Measurements from ENCODE around the gene RBBP8NL.

Gene RBBP8NL

DNA sequence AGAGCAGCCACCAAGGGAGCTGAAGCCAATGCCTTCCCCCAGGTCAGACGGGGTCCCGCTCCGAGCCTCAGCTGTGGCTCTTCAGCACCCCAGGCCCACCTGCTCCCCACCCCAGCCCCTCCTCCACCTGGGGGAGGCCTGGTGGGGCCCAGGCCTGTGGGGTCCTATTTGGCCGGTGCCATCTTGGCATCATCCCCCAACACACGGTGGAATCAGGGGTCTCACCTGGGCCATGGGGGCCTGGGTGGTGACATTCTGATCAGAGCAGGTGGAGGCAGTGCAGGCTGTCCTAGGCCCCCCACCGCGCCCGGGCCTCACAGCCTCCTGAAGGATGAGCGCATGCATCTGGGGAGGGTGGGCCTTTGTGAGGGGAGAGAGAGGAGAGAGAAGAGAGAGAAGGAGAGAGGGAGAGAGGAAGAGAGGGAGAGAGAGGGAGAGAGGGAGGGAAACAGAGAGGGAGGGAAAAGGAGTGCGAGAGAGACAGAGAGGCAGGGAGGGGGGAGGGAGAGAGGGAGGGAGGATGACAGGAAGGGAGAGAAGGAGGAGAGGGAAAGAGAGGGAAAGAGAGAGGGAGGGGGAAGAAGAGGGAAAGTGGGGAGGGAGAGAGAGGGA, 23.9 kb upstream of the RBBP8NL start:
- TF ChIP-seq, protein P1, sequence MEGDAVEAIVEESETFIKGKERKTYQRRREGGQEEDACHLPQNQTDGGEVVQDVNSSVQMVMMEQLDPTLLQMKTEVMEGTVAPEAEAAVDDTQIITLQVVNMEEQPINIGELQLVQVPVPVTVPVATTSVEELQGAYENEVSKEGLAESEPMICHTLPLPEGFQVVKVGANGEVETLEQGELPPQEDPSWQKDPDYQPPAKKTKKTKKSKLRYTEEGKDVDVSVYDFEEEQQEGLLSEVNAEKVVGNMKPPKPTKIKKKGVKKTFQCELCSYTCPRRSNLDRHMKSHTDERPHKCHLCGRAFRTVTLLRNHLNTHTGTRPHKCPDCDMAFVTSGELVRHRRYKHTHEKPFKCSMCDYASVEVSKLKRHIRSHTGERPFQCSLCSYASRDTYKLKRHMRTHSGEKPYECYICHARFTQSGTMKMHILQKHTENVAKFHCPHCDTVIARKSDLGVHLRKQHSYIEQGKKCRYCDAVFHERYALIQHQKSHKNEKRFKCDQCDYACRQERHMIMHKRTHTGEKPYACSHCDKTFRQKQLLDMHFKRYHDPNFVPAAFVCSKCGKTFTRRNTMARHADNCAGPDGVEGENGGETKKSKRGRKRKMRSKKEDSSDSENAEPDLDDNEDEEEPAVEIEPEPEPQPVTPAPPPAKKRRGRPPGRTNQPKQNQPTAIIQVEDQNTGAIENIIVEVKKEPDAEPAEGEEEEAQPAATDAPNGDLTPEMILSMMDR (IDR thresholded peaks at IDR 0.05), result no peak
- no peaks in the 10 kb centered on the region for H3K9me3 ChIP-seq
- peaks cover 0 to 92% of the 10 kb centered on the region in 2 donors for H3K27me3 ChIP-seq
- no peaks in the 10 kb centered on the region for H3K4me1 ChIP-seq
- no peak overlapping the region for H3K27ac ChIP-seq
- H3K4me3 ChIP-seq, result no peak overlapping the region
- intact Hi-C loops (cut with DNase I; ENCODE audit: low total_unique reads), result no loop called here
- no peaks in the 10 kb centered on the region for H3K36me3 ChIP-seq
- no peak for DNase-seq

GRCh38 chr20:62449951-62450691, 22.8 kb upstream of the RBBP8NL start:
- Histone ChIP-seq H3K27ac (no peak overlapping the region), H3K4me3 (no peak overlapping the region), H3K9me3 (no peaks in the 10 kb centered on the region), H3K36me3 (no peaks in the 10 kb centered on the region), H3K4me1 (no peaks in the 10 kb centered on the region), H3K27me3 (peaks cover 0 to 92% of the 10 kb centered on the region in 2 donors)
- intact Hi-C loops (cut with DNase I; ENCODE audit: low total_unique reads), result no loop called here
- no peak for DNase-seq
- TF ChIP-seq, protein P1 (IDR thresholded peaks at IDR 0.05), result no peak

GRCh38 chr20:62448788-62449187, 21.4 kb upstream of the RBBP8NL start:
- TF ChIP-seq, protein P1 (IDR thresholded peaks at IDR 0.05), result no peak
- peaks cover 0 to 91% of the 10 kb centered on the region in 2 donors for H3K27me3 ChIP-seq
- H3K27ac ChIP-seq, result no peak overlapping the region

GRCh38 chr20:62448038-62448437, 20.7 kb upstream of the RBBP8NL start:
- no peak for DNase-seq
- TF ChIP-seq, protein P1 (IDR thresholded peaks at IDR 0.05), result no peak
- no peaks in the 10 kb centered on the region for H3K4me1 ChIP-seq
- H3K27me3 ChIP-seq, result peaks cover 0 to 84% of the 10 kb centered on the region in 2 donors
- intact Hi-C loops (cut with DNase I; ENCODE audit: low total_unique reads), result no loop called here
- no peaks in the 10 kb centered on the region for H3K9me3 ChIP-seq
- H3K36me3 ChIP-seq, result no peaks in the 10 kb centered on the region
- no peak overlapping the region for H3K27ac ChIP-seq
- H3K4me3 ChIP-seq, result no peak overlapping the region

More at GRCh38 chr20:62448788-62449187, 21.4 kb upstream of the RBBP8NL start:
- Histone ChIP-seq H3K9me3 (no peaks in the 10 kb centered on the region), H3K4me3 (no peak overlapping the region), H3K4me1 (no peaks in the 10 kb centered on the region), H3K36me3 (no peaks in the 10 kb centered on the region)
- no peak for DNase-seq
- intact Hi-C loops (cut with DNase I; ENCODE audit: low total_unique reads), result no loop called here

GRCh38 chr20:62446888-62447869, 19.8 kb upstream of the RBBP8NL start:
- Histone ChIP-seq H3K36me3 (no peaks in the 10 kb centered on the region), H3K27ac (no peak overlapping the region), H3K27me3 (peaks cover 0 to 76% of the 10 kb centered on the region in 2 donors), H3K9me3 (no peaks in the 10 kb centered on the region), H3K4me3 (no peak overlapping the region), H3K4me1 (no peaks in the 10 kb centered on the region)
- intact Hi-C loops (cut with DNase I; ENCODE audit: low total_unique reads), result no loop called here
- no peak for DNase-seq
- TF ChIP-seq, protein P1 (IDR thresholded peaks at IDR 0.05), result no peak

Measured in tibial artery (tissue), 4 donors.